GM19452 (cell line): ENCODE data around the gene KIF20B.
"Not testable (repeated sequence)": the region's sequence is repeated elsewhere in the genome, so short reads cannot be mapped to it uniquely, and the experiment has no call there.

Source experiments
- ATAC-seq: cut with Tn5 transposase; IDR thresholded peaks from one replicate; pipeline ENCODE4 v1.9.1; 2021; ENCODE audit not compliant: unreplicated experiment

The KIF20B gene

GRCh38 chr10:89690027-89690426 is 11.4 kb upstream of the KIF20B start:
- no peak for ATAC-seq

- ATAC-seq = no peak
Measured at GRCh38 chr10:89692416-89692815, 9.0 kb upstream of the KIF20B start.

GRCh38 chr10:89693176-89693575 is 8.2 kb upstream of the KIF20B start:
- ATAC-seq = no peak

- ATAC-seq = no peak
Measured at GRCh38 chr10:89695307-89695706, 6.1 kb upstream of the KIF20B start.

- ATAC-seq = no peak
Measured at GRCh38 chr10:89697946-89698345, 3.4 kb upstream of the KIF20B start.

- ATAC-seq = no peak
Measured at GRCh38 chr10:89699581-89700064, 1.8 kb upstream of the KIF20B start.

- no peak for ATAC-seq
Measured at GRCh38 chr10:89700923-89701241, 508 bp upstream of the KIF20B start.

GRCh38 chr10:89702121-89702480 is 711 bp downstream of the KIF20B start:
- no peak for ATAC-seq

GRCh38 chr10:89705466-89705865 is 4.1 kb downstream of the KIF20B start:
- ATAC-seq = no peak

GRCh38 chr10:89706011-89706410 is 4.6 kb downstream of the KIF20B start:
- no peak for ATAC-seq

GRCh38 chr10:89707372-89707771 is 6.0 kb downstream of the KIF20B start:
- ATAC-seq = no peak

- ATAC-seq = no peak
Measured at GRCh38 chr10:89710753-89711152, 9.4 kb downstream of the KIF20B start.

- ATAC-seq = no peak
Measured at GRCh38 chr10:89734616-89735015, 33.2 kb downstream of the KIF20B start.

GRCh38 chr10:89738551-89739209 is 37.3 kb downstream of the KIF20B start:
- peak; percentile 94 for ATAC-seq

GRCh38 chr10:89741126-89741762 is 39.9 kb downstream of the KIF20B start:
- no peak for ATAC-seq

- no peak for ATAC-seq
Measured at GRCh38 chr10:89744026-89744425, 42.6 kb downstream of the KIF20B start.

- no peak for ATAC-seq
Measured at GRCh38 chr10:89745903-89746302, 44.5 kb downstream of the KIF20B start.

GRCh38 chr10:89750441-89750840 is 49.1 kb downstream of the KIF20B start:
- no peak for ATAC-seq

- no peak for ATAC-seq
Measured at GRCh38 chr10:89755374-89755773, 54.0 kb downstream of the KIF20B start.

GRCh38 chr10:89759531-89759930 is 58.1 kb downstream of the KIF20B start:
- ATAC-seq = no peak

- not testable (repeated sequence) for ATAC-seq
Measured at GRCh38 chr10:89763671-89764070, 62.3 kb downstream of the KIF20B start.

GRCh38 chr10:89771684-89772083 is 70.3 kb downstream of the KIF20B start:
- no peak for ATAC-seq

- no peak for ATAC-seq
Measured at GRCh38 chr10:89773081-89773480, 71.7 kb downstream of the KIF20B start.
